GM18868 (cell line): Measurements from ENCODE around the gene OPRL1.

ENCODE experiments used
- ATAC-seq: cut with Tn5 transposase; IDR thresholded peaks from one replicate; pipeline ENCODE4 v1.9.1; 2021; ENCODE audit warnings: mild to moderate bottlenecking, moderate library complexity; ENCODE audit not compliant: unreplicated experiment

Gene OPRL1

GRCh38 chr20:64101731-64102621 lies 22.1 kb downstream of the OPRL1 start:
- peak; percentile 47 for ATAC-seq

GRCh38 chr20:64102647-64103354 lies 22.9 kb downstream of the OPRL1 start:
- no peak for ATAC-seq

GRCh38 chr20:64103871-64104666 lies 24.2 kb downstream of the OPRL1 start:
- ATAC-seq, result no peak

GRCh38 chr20:64104667-64105451 lies 25.0 kb downstream of the OPRL1 start:
- ATAC-seq, result no peak

- no peak for ATAC-seq
Measured at GRCh38 chr20:64105846-64106434, 26.1 kb downstream of the OPRL1 start.

- no peak for ATAC-seq
Measured at GRCh38 chr20:64106435-64106961, 26.6 kb downstream of the OPRL1 start.

- ATAC-seq, result peak; percentile 64
Measured at GRCh38 chr20:64106981-64107735, 27.3 kb downstream of the OPRL1 start, which contains the start of gene NPBWR2. TSS of gene NPBWR2 (minus strand) at chr20:64107565. CDS start at chr20:64106831, 734 bp downstream.

GRCh38 chr20:64107736-64108457 lies 28.0 kb downstream of the OPRL1 start:
- no peak for ATAC-seq

- ATAC-seq, result no peak
Measured at GRCh38 chr20:64108731-64109681, 29.1 kb downstream of the OPRL1 start.

GRCh38 chr20:64109831-64110391 lies 30.0 kb downstream of the OPRL1 start:
- no peak for ATAC-seq

- no peak for ATAC-seq
Measured at GRCh38 chr20:64110411-64111068, 30.7 kb downstream of the OPRL1 start.

- ATAC-seq, result no peak
Measured at GRCh38 chr20:64111841-64112641, 32.2 kb downstream of the OPRL1 start.

- ATAC-seq, result no peak
Measured at GRCh38 chr20:64112691-64113443, 33.0 kb downstream of the OPRL1 start.

GRCh38 chr20:64113444-64113775 lies 33.5 kb downstream of the OPRL1 start:
- no peak for ATAC-seq

GRCh38 chr20:64113796-64114355 lies 34.0 kb downstream of the OPRL1 start:
- ATAC-seq, result no peak
